Measurements from ENCODE around the gene TIPRL.
"Not testable (repeated sequence)": the region's sequence is repeated elsewhere in the genome, so short reads cannot be mapped to it uniquely, and the experiment has no call there.

Gene TIPRL

DNA sequence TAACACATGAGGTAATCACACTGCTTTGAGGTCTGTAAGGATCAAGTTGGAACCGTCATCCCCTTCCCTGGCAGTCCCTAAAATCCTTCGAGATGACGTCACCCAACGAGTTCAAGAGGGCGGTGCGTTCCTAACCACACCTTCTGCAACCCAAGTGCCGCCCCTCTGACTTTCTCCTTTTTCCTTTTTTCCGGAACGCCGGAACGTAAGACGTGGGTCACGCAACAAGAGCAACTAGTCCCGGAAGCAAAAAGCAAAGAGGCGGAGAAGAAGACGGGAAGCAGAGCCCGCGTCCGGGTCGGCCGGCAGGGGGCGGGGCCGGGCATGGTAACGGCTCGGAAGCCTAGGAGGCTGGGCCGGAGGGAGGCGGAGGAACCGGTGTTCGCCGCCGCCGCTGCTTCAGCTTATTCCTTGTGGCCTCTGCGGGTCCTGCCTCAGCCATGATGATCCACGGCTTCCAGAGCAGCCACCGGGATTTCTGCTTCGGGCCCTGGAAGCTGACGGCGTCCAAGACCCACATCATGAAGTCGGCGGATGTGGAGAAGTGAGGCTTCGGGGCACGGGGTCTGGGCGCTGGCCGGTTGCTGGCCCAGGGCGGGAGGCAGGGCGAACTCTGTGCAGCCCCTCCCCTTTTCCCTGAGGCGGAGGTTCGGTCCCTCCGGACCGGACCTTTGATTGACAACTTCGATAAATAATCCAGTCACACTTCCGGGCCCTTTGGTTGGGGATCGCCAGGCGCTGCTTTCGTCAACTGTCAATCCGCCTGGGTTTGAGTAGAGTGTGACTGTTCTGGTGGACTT is at the start of gene TIPRL:
Gene TIPRL (plus strand): TSS at position 325 of the 800 bp plus-strand sequence. CDS start 116 bp downstream, at position 441.
- DNase-seq = peak; percentile 99 to 100

DNA sequence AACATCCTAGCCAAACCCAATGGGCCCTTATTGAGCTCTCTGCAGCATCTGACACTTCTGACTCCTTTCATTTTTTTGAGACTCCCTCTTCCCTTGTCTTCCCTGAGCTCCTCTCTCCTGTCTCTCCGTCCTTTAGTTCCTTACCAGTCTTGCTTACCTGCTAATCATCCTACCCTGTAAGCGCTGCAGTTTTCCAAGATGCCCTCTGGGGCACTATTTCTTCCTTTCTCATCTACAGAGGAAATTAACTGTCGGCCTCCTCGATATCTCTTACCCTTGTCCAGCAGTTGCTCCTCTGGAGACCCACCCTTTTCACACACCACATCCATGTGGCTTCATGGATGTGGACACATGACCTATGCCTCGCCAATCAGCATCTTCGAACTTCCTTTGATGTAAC is 48.8 kb upstream of the TIPRL start:
- no peak for DNase-seq

DNA sequence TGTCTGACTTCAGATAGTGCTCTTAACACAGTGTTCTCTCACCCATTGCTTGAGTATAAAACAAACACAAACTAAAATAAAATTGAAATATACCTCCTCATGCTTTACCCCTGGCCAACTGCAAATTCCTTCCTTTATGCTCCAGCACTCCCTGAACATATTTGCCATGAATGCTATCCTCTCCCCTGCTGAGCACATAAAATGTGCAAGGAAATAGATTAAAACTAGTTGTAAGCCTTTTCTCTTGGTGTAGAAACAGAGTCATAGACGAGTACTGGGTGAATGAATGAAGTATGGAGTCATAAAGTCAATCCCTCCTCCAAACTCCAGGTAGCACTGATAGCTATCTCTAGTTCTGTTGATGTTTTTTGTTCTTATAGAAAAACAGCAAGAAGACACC is 44.6 kb upstream of the TIPRL start:
- DNase-seq = no peak

DNA sequence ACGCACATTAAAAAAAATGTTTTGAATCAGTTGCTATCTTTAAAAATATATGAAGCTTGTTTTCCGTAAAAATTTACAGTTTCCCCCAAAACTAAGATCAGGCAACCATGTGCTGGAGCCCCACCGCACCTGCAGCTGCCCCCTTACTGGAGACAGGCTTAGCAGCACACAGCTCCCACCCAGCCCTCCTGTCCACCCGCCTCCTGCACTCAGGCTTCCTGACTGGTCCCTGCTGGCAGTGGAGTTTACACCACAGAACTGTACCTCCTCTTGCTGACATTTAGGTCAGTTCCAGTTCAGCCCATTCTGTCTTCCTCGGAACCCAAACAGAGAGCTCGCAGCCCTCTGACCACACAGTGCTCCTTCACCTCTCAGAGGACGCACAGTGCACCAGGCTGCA is 44.1 kb upstream of the TIPRL start:
- DNase-seq = peak in 1 of 2 experiments; percentile 41

DNA sequence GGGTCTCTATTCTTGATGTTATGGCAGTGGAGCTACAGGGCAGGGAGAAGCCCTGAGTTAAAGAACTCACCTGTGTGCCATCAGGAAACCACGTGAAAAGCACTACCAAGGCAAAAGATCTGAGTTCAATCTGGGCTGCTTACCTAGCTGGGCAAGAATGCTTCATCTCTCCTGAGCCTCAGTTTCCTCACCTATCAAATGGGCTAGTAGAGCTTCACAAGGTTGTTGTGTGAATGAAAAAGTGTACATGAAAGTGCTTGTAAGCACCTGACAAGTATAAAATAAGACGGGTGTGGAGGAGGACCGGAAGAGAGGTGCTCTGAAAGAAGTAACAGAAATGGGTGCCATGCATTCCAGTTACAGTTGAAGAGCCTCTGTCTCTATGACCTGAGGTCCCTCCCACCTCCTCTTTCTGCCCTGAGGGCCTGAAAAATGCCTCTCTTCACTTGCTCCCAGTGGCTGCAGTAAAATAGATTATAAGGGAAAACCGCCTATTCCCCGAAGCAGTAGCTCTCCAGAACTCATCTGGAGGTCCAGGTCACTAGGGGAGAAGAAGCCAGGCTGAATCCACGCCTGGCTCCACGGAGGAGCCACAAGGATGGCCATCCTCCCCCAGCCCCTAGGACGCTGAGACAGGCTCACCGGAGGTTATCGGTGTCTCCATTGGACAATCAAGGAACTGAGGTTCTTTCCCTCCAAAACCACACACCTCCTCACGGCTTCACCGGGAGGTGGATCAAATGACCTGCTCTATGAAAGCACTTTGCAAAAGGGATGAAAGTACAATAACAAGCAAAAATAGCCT is 43.4 kb upstream of the TIPRL start:
- DNase-seq = peak; percentile 60 to 82

DNA sequence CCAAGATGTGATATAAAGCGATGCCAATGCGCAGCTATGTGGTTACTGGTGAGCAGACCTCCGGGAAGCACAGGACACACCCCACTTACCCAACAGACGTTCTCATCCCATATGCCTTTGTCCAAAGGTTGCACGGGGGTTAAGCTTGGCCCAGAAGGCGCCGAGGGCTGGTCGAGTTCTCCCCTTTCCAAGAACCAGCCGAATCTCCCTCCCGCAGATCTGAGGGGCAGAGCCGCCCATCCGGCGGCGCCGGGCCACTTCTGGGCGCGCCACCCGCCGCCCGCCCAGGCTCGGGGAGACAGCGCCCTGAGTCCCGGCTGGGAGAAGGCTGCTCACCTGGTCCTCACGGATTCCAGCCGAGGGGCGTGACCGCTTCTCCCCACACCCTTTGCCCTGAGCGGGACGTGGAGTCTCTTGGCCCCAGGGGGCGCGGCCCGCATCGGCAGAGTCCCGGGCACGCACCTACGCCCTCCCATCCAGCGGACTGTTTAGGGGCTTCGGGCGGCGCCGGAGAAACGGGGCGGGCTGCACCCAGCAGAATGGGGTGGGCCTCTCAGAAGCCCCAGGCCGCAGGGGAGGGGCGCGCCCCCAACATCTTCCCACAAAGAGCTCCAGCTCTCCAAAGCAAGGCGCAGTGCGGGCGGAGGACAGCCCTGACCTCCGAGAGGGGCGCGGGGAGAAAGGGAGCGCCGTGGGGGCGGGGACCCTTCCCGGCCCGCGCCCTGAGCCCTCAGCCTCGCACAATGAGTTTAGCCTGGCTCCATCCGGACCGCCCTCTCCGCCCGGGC is 42.6 kb upstream of the TIPRL start:
- peak in 1 of 2 experiments; percentile 85 for DNase-seq

DNA sequence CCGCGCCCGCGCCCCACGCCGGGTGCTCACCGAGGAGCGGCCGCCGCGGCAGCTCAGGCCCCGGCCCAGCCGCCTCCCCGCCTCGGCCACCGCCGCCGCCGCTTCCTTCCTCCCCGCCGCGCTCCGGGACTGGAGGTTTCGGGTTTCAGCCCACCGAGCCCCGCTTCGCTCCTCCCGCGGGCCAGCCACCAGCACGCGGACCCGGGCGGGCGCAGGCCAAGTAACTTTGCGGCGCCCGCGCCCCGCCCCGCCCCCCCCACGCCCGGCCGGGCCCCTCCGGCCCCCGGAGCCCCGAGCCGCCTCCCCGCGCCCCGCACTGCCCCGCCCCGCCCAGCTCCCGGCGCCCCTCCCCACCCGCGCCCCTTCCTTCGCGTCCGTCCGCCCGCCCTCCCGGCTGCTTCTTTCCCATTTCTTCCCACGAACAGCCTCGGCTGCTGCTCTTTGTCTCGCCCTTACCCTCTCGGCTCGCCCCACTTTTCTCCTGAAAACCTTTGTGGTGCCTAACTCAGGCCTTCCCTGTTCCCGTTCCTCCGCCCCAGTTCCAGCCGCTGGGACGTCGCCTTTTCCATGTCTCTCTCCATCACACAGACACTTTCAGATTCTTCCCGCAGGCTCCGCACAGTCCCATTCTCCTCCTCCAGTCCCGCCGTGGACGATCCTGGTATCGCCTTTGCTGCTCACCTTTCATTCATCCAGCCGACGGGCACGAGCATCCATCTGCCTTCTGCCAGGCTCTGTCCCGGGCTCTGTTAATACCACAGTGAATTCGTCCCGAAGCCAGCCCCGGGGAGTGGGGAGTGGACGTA is 41.9 kb upstream of the TIPRL start, which contains the start of gene GPR161:
Gene GPR161 (minus strand): TSS at position 222 of the 806 bp plus-strand sequence. CDS start 32,080 bp downstream, outside the sequence.
- DNase-seq = peak; percentile 70 to 92

DNA sequence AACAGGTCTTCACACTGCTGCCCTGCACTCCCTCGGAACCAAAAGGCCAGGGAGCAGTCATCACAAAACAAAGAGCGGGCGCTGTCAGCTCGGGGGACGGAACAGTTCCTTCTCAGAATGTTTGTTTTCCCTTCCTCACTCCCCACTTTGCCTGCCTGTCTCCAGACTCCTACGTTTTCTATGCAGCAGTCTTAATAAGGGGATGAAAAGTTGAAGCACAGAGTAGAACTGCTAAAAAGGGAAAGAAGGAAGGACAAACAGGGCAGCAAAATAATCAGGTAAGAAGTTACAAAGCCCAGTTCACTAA is 41.3 kb upstream of the TIPRL start:
- no peak for DNase-seq

DNA sequence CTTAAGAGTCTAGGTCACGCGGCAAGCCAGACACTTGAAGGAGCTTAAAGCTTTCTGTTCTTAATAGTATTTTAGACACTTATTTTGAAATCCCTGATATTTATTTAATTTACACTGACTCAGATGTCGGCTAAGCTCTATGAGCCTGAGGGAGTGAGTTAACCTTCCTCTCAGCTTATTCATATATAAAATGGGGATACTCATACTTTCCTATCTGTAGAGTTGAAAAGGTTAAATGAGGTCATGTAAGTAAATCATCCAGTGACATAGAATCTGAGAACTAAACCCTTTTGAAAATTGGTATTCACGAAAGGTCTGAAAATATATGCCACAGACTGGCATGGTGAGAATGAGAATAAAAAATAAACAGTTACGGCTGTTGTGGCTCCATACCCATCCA is 40.6 kb upstream of the TIPRL start:
- DNase-seq = no peak

DNA sequence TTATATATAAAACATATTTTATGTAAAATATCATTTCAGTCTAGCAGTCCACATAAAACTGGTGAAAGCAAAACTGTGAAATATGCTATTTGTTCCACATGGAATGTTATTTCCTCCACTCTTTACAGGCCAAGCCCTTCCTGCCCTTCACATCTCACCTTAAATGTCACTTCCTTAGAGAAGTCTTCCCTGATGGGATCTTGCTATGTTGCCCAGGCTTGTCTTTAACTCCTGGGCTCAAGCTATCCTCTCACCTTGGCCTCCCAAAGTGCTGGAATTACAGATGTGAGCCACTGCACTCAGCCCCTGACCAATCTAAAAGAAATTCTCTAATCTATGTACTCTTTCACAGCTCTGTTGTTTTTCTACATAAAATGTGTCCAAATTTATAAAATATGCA is 39.7 kb upstream of the TIPRL start:
- DNase-seq = no peak

DNA sequence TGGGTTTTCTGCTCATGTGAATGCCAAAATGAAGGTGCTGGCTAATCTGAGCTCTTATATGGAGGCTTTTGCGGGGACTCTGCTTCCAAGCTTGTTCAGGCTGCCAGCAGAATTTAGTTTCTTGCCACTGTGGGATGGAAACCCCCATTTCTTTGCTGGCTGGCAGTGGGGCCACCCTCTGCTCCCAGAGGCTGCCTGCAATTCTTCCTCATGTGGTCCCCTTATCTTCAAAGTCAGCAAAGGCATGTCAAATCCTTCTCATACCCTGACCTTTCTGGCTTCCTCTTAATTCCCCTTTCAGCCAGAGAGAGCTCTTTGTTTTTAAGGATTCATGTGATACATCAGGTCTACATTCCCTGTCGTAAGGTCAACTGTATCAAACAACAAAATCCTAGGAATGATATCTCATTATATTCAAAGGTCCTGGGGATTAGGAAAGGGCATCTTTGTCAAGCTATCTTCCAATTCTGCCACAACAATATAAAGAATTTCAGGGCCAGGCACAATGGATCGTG is 36.8 kb upstream of the TIPRL start:
- no peak for DNase-seq

DNA sequence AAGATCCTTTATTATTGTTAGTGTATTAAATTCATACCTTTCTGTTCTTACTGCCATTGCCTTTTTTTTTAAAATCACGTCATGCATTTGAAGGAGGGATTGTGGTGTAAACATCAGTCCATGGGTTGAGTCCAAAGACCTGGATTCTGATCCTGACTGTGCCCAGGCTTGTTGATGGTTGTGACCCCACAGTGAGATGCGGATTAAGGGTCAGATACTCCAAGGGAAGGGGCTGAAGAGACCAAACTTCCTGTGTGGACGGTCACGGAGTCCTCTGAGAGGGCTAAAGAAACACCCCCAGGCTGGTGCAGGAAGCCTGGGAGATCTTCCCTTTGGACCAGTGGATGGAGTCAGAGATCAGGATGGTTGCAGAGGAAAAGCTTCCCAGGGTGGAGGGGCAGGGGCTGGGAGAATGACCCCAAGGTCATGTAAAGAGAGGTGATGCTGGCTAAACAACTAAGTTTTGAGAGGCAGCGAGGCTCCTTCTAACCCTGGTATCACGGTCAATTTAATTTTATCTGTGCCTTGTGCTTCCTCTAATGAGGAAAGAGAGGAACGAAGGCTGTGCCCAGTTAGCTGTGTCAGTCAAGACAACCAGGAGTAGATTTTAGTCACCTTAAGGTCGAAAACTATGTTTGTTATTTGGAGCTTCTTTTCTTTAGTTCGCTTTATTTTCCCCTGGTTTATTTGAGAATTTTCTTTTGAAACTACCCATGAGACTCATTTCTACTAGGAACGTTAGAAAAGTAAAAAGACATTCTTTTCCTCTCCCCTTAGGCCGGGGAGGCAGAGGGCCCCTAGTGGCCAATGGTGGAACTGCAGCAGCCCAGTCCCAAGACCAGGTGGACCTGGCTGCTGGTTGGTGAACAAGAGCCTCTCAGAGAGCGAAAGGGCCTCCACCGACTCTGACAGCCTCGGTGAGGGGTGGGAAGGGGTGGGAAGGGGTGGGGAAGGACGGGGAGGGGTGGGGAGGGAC is 33.3 kb upstream of the TIPRL start:
- DNase-seq = peak; percentile 81 to 96

DNA sequence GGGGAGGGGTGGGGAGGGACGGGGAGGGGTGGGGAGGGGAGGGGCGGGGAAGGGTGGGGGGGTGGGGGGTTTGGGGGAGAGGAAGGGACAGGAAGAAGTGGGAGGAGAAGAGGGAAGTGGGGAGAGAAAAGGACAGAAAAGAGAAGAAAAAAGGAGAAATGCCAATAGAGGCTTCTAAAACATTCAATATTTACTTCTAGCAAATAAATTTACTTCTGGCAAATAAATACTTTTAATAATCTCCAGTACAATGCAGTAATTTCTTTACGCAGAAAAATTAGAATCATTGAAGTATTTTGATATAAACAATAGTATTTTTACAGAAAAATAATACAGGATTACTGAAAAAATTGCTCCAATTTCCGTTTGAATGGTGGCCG is 32.6 kb upstream of the TIPRL start:
- DNase-seq = no peak

DNA sequence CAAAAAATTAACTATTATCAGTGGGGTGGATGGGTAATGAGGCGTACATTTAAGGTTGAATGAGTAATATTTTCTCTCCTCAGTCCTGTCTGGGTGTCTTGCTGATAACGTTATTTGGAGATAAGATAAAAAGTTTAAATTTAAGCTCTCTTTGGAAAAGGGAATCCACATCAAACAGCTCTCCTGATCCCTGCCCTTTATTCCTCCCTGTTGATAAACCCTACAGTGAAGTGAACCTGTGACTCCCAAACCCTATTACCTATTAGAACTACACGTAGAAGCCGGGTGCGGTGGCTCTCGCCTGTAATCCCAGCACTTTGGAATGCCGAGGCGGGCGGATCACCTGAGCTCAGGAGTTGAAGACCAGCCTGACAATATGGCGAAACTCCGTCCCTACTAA is 32.1 kb upstream of the TIPRL start:
- no peak for DNase-seq

DNA sequence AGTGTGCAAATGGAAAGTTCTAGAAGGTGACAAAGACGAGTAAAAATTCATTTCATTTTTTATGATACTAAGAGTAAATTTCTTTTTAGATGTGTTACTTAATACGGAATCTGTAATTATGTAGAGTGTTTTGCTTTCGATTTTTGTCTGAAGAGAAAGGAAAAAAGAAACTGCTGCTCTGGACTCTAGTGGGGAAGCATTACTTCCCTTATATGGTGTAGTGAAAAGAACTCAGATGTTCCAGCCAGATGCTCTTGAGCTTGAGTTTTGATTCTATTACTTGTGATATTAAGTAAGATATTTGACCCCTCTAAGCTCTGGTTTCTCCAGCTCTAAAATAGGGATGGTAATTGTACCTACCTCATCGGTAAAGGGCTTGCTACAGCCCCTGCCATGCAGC is 29.8 kb upstream of the TIPRL start:
- DNase-seq = no peak

DNA sequence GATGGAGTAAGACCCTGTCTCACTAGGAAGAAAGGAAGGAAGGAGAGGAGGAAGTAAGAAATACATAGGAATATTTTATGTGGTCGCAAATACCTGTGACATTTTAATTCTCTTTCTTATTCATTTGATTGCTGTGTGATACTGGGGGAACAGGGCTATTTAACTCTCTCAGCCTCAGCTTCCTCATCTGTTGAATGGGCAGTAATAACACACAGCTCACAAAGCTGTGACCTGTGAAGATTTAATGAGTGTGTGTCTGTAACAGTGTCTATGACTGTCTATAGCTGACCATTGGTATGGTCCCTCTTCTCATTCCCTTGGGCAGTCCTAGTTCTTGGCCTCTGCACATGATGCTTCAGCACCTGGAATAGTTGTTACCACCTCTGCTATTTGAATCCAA is 28.5 kb upstream of the TIPRL start:
- no peak for DNase-seq

DNA sequence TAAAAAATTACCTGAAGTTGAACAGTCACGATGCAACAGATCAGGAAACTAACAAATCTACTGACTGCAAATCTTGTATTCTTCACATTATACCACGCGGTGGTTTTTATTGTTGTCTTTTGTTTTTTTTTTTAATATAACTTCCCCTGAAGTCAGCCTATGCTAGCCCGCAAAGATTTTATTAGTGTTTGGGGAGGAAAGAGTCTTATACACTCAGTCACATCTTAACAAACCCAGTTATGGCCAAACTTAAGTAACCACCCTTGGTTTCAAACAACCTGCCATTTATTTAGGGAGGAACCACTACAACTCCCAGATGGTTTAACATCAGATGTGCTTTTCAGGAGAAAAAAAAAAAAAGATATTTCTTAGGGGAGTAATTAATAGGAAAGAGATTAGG is 26.8 kb upstream of the TIPRL start:
- DNase-seq = no peak

DNA sequence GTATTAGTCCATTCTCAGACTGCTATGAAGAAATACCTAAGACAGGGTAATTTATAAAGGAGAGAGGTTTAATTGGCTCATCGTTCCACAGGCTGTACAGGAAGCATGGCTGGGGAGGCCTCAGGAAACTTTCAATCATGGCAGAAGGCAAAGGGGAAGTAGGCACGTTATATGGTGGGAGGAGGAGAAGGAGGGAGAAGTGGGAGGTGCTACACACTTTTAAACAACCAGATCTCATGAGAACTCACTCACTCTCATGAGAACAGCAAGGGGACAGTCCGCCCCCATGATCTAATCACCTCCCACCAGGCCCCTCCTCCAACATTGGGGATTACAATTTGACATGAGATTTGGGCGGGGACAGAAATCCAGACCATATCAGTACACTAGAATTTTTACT is 24.1 kb upstream of the TIPRL start:
- not testable (repeated sequence) for DNase-seq

DNA sequence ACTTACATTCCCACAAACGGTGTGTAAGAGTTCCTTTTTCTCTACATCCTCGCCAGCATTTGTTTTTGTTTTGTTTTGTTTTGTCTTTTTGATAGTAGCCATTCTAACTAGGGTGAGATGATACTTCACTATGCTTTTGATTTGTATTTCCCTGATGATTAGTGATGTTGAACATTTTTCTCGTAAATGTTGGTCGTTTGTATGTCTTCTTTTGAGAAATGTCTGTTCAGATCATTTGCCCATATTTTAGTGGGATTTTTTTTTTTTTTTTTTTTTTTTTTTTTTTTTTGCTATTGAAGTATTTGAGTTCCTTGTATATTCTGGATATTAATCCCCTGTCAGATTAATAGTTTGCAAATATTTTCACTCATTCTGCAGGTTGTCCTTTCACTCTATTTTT is 22.9 kb upstream of the TIPRL start:
- DNase-seq = no peak

DNA sequence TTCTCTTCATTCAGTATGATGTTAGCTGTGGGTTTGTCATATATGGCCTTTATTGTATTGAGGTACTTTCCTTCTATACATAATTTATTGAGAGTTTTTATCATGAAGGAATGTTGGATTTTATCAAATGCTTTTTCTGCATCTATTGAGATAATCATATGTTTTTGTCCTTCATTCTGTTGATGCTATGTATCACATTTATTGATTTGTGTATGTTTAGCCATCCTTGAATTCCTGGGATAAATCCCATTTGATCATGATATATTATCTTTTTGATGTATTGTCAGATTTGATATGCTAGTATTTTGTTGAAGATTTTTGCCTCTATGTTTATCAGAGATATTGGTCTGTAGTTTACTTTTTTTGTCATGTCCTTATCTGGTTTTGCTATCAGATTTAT is 21.1 kb upstream of the TIPRL start:
- DNase-seq = no peak

DNA sequence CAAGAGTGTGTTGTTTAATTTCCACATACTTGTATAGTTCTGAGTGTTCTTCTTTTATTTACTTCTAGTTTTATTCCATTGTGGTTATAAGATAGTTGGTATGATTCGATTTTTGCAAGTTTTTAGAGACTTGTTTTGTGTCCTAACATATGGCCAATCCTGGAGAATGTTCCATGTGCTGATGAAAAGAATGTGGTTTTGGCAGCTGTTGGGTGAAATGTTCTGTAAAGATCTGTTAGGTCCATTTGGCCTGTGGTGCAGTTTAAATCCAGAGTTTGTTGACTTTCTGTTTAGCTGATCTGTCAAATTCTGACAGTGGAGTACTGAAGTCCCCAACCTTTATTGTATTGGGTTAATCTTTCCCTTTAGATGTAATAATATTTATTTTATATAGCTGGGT is 19.5 kb upstream of the TIPRL start:
- no peak for DNase-seq
